Hepatocyte (in vitro differentiated cells): ENCODE data around the gene WDR59. TPM values are rescaled to one million over a fixed set of nuclear protein-coding genes. Genes with fewer than 3 reads are reported as not detected.
A peak's percentile ranks its signal among the peaks of the same experiment; 100 is the strongest.

Experiments used
- DNase-seq: peaks from one replicate; pipeline ENCODE4 v3.0.0-alpha.2; 2016; ENCODE audit warnings: low spot score
- H2AFZ ChIP-seq: fragments of 200-600 bp; sonication (generic); 2 replicates; pipeline ENCODE4 v1.6.0; 2016; ENCODE audit warnings: antibody characterized with exemption, mild to moderate bottlenecking
- H3K27ac ChIP-seq: fragments of 200-600 bp; sonication (generic); 2 replicates; pipeline ENCODE4 v1.5.1; 2016; ENCODE audit warnings: mild to moderate bottlenecking
- H3K27me3 ChIP-seq: fragments of 200-600 bp; sonication (generic); 2 replicates; pipeline ENCODE4 v1.6.1; 2016
- H3K36me3 ChIP-seq: fragments of 200-600 bp; sonication (generic); replicated peaks from 2 replicates; pipeline ENCODE4 v1.5.1; 2016; ENCODE audit warnings: low read depth; ENCODE audit not compliant: insufficient read depth
- H3K4me1 ChIP-seq: fragments of 200-600 bp; sonication (generic); 2 replicates; pipeline ENCODE4 v1.5.1; 2016; ENCODE audit warnings: mild to moderate bottlenecking, moderate library complexity; ENCODE audit not compliant: insufficient read depth
- H3K4me2 ChIP-seq: fragments of 200-600 bp; sonication (generic); 2 replicates; pipeline ENCODE4 v1.6.0; 2016
- H3K4me3 ChIP-seq: fragments of 200-600 bp; sonication (generic); 2 replicates; pipeline ENCODE4 v1.5.1; 2016; ENCODE audit warnings: mild to moderate bottlenecking
- H3K79me2 ChIP-seq: fragments of 200-600 bp; sonication (generic); 2 replicates; pipeline ENCODE4 v1.6.0; 2017; ENCODE audit warnings: mild to moderate bottlenecking
- H3K9me2 ChIP-seq: fragments of 200-600 bp; sonication (generic); replicated peaks from 2 replicates; pipeline ENCODE4 v1.6.0; 2017; ENCODE audit warnings: mild to moderate bottlenecking; ENCODE audit not compliant: insufficient read depth
- H3K9me3 ChIP-seq: fragments of 200-600 bp; sonication (generic); 2 replicates; pipeline ENCODE4 v1.5.1; 2016; ENCODE audit warnings: low read depth, mild to moderate bottlenecking
- H4K20me1 ChIP-seq: fragments of 200-600 bp; sonication (generic); 2 replicates; pipeline ENCODE4 v1.6.0; 2016; ENCODE audit warnings: mild to moderate bottlenecking; ENCODE audit not compliant: insufficient read depth, poor library complexity, severe bottlenecking
- CTCF ChIP-seq: fragments of 200-600 bp; sonication (generic); IDR thresholded peaks from 2 replicates; pipeline ENCODE4 v1.5.1; 2016; ENCODE audit warnings: antibody characterized with exemption, mild to moderate bottlenecking; ENCODE audit not compliant: poor library complexity
- EZH2 ChIP-seq: fragments of 200-600 bp; sonication (generic); IDR thresholded peaks from 2 replicates; pipeline ENCODE4 v1.6.1; 2016; ENCODE audit warnings: antibody characterized with exemption, mild to moderate bottlenecking, borderline replicate concordance
- EZH2phosphoT487 ChIP-seq: fragments of 200-600 bp; sonication (generic); IDR thresholded peaks from one replicate; pipeline ENCODE4 v1.6.1; 2018; ENCODE audit warnings: antibody characterized with exemption, mild to moderate bottlenecking, low read depth, moderate library complexity; ENCODE audit not compliant: unreplicated experiment, severe bottlenecking
- WGBS: methylation state at CpG from one replicate; pipeline ENCODE4 v1.1.6; 2016; ENCODE audit warnings: low lambda C conversion rate; ENCODE audit errors: missing lambda C conversion rate; 5-methylcytosine and 5-hydroxymethylcytosine counted together
- polyA plus RNA-seq: library from polyadenylated mRNA; unstranded; fragments of >200 nt; fragmentation: Nextera tagmentation; extraction: Ambion mirVana; gene quantifications from 2 replicates; pipeline ENCODE4 v1.2.1, GENCODE V29; 2016
- total RNA-seq: library from RNA; depleted of rRNA; stranded (reverse); fragments of >200 nt; gene quantifications from 2 replicates; pipeline ENCODE4 v1.2.3, GENCODE V29; 2014

WDR59 gene
- total and polyA plus RNA-seq, 2 experiments from 2014 or later = 32.8 to 35.7 TPM

- H3K4me2 ChIP-seq = no peak overlapping the region
- TF ChIP-seq EZH2phosphoT487 (no peak), EZH2 (no peak), CTCF (no peak)
- WGBS = 81% methylated on average over 8 of the region's 8 CpGs
- H3K9me2 ChIP-seq = no peaks in the 10 kb centered on the region
- no peaks in the 10 kb centered on the region for H4K20me1 ChIP-seq
- no peak overlapping the region for H3K27ac ChIP-seq
- H3K79me2 ChIP-seq = peaks cover 25% of the 10 kb centered on the region
- no peak overlapping the region for H2AFZ ChIP-seq
- H3K4me3 ChIP-seq = no peak overlapping the region
- H3K36me3 ChIP-seq = no peaks in the 10 kb centered on the region
- H3K9me3 ChIP-seq = no peaks in the 10 kb centered on the region
- no peaks in the 10 kb centered on the region for H3K27me3 ChIP-seq
- DNase-seq = no peak
- no peaks in the 10 kb centered on the region for H3K4me1 ChIP-seq
These were observed 2.2 kb upstream of the WDR59 start for GRCh38 chr16:74987027-74987681.

GRCh38 chr16:74984194-74984528 lies 762 bp downstream of the WDR59 start:
- H3K27ac ChIP-seq = peak overlapping the region; percentile 79
- TF ChIP-seq CTCF = no peak
- no peak for TF ChIP-seq EZH2phosphoT487
- TF ChIP-seq EZH2 = no peak
- H3K4me3 ChIP-seq = peak overlapping the region; percentile 75
- peak overlapping the region; percentile 79 for H2AFZ ChIP-seq
- no peaks in the 10 kb centered on the region for H4K20me1 ChIP-seq
- 38% methylated on average over 12 of the region's 13 CpGs for WGBS
- H3K4me1 ChIP-seq = no peaks in the 10 kb centered on the region
- H3K36me3 ChIP-seq = no peaks in the 10 kb centered on the region
- peaks cover 47% of the 10 kb centered on the region for H3K79me2 ChIP-seq
- H3K4me2 ChIP-seq = peak overlapping the region; percentile 85
- no peaks in the 10 kb centered on the region for H3K27me3 ChIP-seq
- DNase-seq = no peak
- H3K9me3 ChIP-seq = no peaks in the 10 kb centered on the region
- no peaks in the 10 kb centered on the region for H3K9me2 ChIP-seq

- H3K36me3 ChIP-seq = no peaks in the 10 kb centered on the region
- no peak for DNase-seq
- H4K20me1 ChIP-seq = no peaks in the 10 kb centered on the region
- H3K79me2 ChIP-seq = peaks cover 57% of the 10 kb centered on the region
- no peak overlapping the region for H2AFZ ChIP-seq
- peak overlapping the region; percentile 5 for H3K4me2 ChIP-seq
- no peak overlapping the region for H3K4me3 ChIP-seq
- no peak for TF ChIP-seq EZH2phosphoT487
- TF ChIP-seq EZH2 = no peak
- no peak for TF ChIP-seq CTCF
- no peak overlapping the region for H3K27ac ChIP-seq
- H3K9me3 ChIP-seq = no peaks in the 10 kb centered on the region
- 78% methylated on average over 1 of the region's 1 CpG for WGBS
- no peaks in the 10 kb centered on the region for H3K27me3 ChIP-seq
- no peaks in the 10 kb centered on the region for H3K9me2 ChIP-seq
- H3K4me1 ChIP-seq = no peaks in the 10 kb centered on the region
These were observed 2.7 kb downstream of the WDR59 start for GRCh38 chr16:74982256-74982655.
